ELR (cell line): ENCODE results near the gene MED25.
A peak's percentile ranks its signal among the peaks of the same experiment; 100 is the strongest.

ENCODE experiments used
- DNase-seq: peaks from one replicate; pipeline ENCODE4 v3.0.0-alpha.2; 2015; ENCODE audit warnings: low read depth

MED25 gene

DNA sequence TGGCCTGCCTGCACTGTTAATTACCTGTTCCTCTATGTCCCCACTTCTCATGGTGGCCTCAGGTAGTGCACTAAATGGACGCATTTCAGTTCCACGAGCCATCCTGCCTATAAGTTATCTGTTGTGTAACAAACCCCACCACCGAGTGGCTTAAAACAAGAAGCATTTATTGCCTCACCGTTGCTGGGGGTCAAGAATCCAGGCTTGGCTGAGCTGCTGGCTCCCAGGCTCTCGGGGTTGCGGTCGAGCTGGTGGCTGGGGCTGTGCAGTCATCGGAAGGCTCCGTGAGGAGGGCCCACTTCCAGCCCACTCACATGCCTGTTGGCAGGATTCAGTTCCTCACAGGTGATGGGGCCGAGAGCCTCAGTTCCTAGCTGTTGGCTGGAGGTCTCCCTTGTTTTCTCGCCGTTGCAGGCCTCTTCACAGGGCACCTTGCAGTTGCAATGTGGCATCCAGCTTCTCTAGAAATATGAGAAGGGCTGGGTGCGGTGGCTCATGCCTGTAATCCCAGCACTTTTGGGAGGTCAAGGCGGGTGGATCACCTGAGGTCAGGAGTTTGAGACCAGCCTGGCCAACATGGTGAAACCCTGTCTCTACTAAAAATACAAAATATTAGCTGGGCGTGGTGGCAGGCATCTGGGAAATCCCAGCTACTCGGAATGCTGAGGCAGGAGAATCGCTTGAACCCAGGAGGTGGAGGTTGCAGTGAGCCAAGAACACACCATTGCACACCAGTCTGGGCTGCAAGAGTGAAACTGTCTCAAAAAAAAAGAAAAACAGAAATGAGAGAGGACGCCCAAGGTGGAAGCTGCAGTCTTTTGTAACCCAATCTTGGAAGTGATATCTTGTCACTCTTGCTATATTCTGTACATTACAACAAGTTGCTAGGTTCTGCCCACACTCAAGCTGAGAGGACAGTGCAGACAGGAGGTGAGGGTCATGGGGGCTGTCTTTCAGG lies 26.3 kb downstream of the MED25 start:
- DNase-seq = no peak

DNA sequence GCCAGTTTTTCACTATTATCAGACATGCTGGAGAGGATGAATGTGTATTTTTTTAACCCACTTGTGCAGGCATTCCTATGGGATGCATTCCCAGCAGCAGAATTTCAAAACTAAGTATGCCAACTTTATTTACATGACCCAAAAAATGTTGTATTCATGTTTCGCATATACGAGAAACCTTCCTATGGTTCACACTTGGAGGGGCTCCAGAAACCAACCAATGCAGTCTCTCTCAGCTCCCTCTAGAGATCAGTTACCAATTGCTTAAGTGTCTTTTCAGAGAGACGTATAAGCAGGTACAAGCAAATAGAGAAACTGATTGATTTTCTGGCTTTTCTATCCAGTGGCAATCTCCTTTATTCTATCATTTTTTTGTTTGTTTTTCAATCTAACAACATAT lies 27.3 kb downstream of the MED25 start:
- DNase-seq = no peak

DNA sequence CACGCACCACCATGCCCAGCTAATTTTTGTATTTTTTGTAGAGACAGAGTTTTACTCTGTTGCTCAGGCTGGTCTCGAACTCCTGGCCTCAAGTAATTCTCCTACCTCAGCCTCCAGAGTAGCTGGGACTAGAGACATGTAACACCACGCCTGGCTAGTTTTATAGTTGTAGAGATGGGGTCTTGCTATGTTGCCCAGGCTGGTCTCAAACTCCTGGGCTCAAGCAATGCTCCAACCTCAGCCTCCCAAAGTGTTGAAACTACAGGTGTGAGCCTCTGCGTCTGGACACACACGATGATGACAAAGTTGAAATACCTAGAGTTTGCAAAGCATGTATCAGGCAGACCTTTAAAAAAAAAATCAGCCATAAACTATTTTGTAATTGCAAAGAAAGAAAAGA lies 28.3 kb downstream of the MED25 start:
- no peak for DNase-seq

DNA sequence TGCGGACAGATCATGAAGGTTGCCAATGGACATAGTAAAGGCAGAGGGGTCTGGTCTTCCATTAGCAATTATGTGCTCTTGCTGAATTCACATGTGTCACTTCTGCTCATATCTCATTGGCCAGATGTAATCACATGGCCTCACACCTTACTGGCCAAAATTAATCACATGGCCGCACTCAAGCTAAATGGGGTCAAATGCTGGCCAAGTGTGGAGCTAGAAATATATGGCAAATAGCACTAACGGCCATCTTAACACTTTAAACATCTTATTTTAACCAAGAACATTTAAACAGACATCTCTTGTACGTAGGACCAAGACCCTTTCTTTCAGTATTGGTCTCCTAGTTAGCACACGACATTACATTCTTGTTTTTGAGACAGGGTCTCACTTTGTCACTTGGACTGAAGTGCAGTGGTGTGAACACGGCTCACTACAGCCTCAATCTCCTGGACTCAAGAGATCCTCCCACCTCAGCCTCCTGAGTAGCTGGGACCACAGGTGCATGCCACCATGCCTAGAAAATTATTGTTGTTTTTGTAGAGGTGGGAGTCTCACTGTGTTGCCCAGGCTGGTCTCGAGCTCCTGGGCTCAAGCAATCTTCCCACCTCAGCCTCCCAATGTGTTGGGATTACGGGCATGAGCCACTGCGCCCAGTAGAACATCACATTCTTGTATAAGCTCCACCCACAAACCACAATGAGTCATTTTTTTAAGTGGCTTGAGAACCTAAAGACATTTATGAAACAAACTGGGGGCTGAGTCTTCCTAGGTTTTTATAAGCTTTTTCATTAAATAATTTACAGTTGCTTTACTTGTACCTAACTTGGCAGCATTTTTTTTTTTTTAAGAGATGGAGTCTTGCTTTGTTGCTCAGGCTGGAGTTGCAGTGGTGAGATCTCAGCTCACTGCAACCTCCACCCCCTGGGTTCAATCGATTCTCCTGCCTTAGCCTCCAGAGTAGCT lies 29.9 kb downstream of the MED25 start:
- DNase-seq = peak; percentile 94

DNA sequence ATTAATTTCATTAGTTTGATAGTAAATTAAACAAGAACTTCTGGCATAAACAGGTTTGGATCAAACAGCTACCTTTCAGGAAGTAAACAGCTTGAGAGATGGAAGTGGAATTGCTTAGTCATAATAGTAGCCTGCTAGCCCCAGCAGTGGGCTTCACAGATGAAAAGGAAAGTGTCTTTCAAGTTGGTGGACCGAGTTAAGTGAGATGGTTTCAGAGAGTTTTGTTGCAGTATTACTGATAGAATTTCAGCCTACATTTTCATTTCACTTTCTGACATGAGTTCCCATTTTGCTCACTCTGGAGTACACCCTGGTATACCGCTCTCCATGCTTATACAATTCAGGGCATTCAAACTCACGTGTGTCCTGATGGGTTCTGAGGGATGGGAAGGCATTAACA lies 30.8 kb downstream of the MED25 start:
- no peak for DNase-seq

DNA sequence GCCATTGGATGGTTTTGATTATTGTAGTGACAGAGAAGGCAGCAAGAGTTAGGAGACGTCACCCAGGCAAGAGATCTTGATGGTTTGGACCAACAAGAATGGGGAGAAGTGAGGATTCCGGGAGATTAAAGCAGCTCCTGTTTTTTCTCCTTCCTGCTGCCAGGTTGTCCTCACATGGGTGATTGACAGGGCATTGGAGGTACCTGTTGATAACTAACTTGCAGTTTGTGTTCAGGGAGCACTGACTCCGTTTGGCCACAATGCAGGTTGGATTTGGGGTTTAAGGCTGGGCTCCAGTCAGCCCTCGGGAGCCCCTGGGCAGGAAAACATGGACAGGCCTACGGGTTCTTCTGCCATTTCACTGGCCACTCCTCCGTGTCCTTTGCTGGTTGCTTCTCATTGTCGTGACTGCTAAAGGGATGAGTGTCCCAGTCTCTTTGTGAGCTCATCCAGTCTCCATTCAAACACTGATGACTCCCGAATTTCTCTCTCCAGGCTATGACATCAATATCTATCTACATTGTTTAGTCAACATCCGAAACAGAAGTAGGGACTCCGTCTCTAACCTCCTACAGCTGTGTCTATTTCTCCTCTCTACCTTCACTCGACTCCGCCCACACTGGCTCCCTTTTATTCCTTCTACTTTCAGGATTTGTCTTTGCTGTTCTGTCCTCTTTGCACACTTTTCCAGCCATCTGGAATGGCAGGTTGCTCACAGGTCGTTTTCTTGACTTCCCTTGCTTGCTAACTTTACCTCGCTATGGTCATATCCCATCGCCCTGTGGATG lies 31.5 kb downstream of the MED25 start:
- DNase-seq = no peak

DNA sequence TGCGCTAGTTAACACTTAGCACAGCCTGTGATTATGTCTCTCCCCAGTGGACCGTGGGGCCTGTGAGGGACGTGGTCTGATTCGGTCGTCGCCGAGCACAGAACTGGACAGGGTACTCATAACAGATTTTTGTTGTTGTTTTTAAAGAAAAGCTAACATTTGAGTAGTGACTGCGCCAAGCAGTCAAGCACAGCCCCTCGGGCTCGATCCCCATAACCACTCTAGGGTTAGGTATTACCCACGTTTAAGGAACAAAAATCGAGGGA lies 32.1 kb downstream of the MED25 start:
- no peak for DNase-seq

DNA sequence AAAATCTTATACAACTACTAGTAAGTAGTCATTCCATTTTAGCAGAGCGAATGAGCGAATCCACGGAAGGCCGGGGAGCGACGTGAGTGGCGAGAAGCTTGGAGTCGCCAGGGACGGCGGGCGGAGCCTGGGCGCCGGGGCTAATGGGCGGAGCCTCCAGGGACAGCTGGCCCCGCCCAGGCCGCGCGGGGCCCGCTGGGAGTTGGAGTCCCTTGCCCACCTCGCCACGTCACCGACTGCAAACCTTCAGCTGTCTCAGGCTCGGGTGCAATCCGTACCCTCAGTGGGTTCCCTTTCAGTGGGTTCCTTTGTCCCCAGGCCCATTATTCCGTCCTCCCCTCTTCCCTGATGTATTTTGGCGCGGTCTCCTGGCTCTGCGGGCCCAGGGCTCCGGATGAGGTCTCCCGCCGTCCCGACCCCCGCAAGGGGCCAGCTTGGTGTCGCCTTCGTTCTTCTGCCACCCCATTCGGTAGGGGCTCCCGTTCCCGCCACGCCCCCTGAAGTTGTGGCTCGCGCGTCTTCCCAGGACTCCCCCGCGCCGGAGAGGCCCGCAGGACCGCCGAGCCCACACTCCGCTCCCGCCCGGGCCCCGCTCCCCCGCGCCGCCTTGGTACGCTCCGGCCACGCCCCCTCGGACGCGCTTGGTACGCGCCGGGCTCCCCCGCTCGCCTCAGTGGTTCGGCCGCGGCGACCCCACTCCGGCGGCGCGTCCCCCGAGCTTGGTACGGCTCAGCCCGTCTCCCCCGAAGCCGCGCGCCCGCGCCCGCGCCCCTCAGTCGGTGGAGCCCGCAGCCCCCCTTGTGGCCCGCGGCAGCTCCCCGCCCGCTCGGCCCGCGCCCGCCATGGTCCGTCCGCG lies 32.6 kb downstream of the MED25 start, which contains the start of gene PTOV1:
TSS of gene PTOV1 (plus strand) at position 673 of the 856 bp plus-strand sequence.
- DNase-seq = peak; percentile 92

DNA sequence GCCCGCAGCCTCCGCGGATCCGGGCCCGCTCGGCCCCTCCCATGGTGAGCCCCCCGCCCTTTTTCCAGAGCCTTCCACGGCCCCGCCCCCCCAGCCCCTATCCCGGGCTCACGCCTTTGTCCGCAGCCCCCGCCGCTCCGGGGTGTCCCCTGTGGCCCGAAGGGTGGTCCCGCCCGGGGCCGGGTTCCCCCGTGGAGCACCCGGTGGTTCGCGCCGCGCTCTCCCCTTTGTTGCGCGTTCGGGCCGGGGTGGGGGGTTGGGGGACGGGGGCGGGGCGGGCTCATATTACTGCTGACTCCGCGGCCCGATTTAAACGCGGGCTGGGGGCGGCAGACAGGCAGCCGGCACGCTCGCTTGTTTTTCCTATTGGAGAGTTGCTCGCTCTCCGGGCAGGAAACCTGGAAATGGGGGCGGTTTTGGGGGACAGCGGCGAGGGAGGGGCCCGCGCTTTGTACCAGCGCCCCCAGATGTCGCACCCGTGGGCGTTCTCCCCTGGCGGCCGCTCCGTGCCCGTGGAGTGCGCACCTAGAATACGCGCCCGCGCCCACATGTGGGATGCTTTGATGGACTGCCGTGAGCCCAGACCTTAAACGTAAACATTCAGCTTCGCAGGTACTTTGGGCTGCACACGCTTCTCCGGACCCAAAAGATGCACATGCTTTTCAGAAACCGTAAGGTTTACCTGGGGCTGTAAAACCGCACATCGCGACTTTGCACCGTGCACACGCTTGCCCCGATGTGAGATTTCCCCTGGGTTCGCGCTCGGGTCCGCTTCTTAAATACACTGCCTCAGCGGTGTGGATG lies 33.6 kb downstream of the MED25 start:
- DNase-seq = peak; percentile 45

DNA sequence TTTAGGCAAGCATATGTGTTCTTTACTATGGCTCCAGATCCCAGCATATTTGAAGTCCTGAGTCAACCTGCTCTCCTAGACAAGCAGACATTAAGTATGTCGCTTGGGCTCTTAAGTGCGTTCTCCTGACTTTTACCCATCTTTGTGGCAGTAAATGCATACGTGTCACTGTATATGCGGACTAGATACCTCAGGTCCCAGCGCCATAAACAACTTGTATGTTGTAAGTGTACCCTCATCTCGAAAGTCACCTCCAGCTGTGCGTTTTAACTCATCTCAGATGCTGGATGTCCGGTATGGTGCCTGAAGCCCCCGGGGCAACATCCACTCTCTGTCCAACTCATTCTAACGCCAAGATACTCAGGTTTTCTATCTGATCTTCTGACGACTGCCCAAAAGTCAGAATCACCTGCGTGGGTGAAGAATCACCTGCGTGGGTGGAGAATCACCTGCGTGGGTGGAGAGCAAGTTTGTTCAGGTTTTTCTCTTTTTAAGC lies 34.6 kb downstream of the MED25 start:
- no peak for DNase-seq

DNA sequence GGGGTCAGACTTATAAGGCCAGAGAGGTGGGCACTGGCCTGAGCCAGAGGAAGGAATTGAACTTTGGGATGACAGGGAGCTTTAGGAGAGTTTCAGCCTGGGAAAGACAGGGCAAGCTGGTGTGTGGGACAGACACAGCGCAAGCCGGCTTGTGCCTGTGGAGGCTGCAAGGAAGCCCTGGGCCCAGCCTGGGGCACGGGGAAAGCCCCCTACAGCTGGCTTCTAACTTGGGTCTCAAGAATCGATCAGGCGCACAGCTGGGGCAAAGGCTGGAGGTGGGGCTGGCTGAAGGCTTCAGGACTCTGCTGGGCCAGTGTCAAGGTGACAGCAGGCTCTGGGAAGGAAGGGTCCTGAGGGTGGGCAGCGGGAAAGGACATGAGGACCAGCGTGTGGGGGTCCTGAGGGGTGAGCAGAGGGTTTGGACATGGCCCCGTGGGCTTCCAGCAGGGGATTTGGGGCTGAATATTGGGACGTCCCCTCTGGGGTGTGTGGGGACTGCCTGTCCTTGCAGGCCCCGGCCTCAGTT lies 35.8 kb downstream of the MED25 start:
- no peak for DNase-seq

DNA sequence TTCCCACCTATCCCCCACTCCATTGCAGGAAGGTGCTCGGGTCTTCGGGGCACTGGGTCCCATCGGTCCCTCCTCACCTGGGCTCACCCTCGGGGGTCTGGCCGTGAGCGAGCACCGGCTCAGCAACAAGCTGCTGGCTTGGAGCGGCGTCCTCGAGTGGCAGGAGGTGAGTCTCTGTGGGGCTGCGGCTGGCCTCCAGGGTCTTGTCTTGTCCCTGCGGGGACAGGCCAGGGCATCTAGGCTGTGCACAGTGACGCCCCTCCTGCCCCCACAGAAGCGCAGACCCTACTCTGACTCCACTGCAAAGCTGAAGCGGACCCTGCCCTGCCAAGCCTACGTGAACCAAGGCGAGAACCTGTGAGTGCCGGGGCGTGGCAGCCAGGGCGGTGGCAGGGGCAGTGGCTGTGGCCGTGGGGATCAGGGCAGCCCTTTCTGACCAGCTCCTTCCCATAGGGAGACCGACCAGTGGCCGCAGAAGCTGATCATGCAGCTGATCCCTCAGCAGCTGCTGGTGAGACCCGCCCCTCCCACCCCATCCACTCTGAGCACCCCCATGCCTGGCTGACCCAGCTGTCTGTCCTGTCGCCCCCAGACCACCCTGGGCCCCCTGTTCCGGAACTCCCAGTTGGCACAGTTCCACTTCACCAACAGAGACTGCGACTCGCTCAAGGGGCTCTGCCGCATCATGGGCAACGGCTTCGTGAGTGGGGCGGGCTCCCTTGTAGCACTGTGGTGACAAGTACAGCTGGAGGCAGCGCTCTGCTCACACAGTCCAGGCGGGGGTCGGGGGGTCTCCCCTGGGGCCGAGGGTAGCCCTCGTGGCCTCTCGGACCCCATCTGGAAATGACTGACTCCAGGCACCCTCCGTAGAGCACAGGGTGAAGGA lies 36.5 kb downstream of the MED25 start:
- DNase-seq = no peak

DNA sequence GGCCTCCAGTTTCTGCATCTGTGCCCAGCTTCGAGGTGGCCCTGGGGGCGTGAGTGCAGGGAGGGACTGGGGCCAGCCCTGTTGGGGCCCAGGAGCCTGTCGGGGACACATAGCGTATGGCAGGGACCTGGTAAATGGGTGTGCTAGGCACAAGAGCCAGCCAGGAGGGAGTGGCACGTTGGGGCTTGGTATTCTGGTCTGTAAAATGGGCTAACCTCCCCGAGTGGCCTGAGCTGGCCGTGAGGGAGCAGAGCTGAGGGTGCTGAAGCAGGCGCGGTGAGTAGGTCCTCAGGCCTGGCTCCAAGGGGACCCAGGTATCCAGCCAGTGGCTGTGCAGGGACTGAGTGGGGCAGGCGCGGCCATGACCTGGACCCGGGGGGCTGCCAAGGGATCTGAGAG lies 37.2 kb downstream of the MED25 start:
- no peak for DNase-seq

DNA sequence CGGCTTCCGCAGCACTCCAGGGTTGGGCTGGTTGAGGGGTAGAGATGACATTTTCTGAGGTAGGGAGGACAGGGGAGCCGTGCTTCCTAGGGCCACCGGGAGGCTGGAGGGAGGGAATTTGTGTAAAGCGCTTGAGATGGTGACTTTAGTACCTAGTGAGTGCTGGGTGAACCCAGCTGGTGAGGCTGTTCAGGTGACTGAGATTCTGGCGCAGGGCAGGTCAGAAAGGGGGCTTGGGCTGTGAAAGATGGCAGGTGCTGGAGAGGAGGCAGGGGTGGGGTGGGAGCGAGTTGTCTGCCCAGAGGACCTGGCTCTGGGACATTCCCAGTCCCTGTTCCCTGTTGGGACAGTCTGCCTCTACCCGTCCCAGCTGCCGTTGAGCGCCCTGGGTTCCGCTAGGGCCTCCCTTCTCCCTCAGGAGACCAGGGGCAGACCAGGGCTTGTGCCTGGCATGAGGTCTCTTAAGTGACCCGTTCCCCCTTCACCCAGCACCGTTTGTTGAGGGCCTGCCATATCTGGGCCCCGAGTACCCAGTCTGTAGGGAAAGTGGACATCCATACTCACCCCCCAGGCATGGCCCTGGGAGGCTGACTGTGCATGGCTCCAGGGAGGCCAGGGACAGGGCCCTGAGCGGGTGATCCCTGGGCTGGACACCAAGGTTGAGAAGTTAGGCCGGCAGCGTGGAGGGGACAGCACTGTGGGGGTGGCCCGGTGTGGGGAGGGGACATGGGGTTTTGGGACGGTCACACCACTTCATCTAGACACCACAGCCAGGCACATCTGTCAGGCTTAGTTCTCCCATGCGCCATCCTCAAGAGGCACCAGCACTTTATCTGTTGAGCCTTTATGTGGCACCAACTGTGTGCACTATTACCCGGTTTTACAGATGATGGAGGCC lies 37.8 kb downstream of the MED25 start:
- no peak for DNase-seq

DNA sequence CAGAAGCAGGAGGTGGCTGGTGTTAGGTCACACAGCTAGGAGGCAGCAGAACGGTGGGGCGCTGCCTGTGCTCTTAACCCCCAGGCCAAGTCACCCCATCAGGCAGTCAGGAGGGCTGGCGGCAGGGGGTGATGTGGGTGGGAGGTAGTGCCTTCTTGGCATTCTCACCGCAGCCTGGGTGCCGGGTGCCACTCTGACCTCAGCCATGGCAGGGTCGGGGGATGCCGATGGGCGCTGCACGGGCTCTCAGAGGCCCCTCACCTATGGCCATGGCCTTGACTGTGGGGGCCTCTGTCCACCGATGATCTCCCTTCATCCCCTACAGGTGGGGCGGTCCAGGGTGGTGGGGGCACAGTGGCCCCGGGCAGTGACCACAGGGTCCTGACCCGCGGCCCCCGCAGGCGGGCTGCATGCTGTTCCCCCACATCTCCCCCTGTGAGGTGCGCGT lies 38.5 kb downstream of the MED25 start:
- DNase-seq = no peak

DNA sequence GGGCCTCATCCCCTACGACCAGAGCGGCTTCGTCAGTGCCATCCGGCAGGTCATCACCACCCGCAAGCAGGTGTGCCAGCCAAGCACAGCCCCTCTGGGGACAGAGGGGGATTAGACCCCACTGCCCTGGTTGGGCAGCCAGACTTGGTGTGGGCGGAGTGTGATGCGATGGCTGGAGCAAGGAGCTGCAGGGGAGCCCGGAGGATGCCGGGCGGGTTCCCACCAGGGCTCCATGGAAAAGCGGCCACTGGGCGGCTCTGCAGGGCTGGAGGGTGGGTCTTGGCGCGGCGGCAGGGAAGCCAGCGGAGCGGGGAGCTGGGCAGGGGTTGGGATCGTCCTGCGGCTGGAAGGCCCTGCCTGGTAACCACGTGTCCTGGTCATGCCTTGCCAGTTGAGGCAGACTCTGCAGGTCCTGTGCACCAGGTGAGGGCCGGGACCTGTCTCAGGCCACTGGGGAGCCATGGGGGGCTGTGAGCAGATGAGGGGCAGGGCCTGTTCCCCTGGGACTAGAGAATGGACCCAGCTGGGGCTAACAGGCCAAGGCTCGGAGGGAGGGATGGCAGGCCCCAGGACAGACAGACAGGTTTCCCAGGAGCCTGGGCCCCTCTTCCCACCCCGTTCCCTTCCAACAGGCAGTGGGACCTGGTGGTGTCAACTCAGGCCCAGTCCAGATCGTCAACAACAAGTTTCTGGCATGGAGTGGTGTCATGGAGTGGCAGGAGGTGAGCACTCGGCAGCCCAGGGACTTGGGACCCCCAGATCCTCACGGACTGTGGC lies 39.2 kb downstream of the MED25 start:
- DNase-seq = no peak

DNA sequence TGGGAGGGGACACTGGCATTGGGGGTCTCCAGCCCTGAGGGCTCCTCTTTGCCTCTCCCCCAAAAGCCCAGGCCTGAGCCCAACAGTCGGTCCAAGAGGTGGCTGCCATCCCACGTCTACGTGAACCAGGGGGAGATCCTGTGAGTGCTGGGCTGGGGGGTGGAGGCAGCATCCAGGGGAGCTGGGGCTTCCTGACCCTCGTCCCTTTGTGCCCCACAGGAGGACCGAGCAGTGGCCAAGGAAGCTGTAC lies 39.7 kb downstream of the MED25 start:
- DNase-seq = no peak
